ENCODE measurements around the gene PDE4A.
"Not testable (repeated sequence)": the region's sequence is repeated elsewhere in the genome, so short reads cannot be mapped to it uniquely, and the experiment has no call there.

Gene PDE4A

DNA sequence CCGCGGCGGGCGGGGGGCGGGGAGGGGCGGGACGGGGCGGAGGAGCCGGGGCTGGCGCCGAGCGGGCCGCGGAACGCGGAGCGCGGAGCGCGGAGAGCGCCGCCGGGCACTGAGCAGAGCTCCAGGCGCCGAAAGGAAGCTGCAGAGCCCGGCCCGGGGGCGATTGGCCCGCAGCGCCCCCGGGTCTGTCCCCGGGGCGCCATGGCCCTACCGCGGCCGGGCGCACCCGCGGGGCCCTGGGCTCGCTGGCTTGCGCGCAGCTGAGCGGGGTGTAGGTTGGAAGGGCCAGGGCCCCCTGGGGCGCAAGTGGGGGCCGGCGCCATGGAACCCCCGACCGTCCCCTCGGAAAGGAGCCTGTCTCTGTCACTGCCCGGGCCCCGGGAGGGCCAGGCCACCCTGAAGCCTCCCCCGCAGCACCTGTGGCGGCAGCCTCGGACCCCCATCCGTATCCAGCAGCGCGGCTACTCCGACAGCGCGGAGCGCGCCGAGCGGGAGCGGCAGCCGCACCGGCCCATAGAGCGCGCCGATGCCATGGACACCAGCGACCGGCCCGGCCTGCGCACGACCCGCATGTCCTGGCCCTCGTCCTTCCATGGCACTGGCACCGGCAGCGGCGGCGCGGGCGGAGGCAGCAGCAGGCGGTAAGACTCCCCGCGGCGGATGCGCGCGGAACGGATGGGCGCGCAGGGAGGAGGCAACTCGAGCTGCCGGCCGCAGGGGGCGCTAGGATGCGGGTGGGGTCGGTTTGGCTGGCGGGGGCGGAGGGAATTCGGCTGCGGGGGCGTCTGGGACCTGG, at the start of gene PDE4A:
Gene PDE4A, plus strand, starts transcription at position 95 of the 796 bp plus-strand sequence. Its CDS starts 227 bp downstream, at position 322.
- peak; percentile 80 for TF ChIP-seq CTCF (IDR thresholded peaks at IDR 0.05; ENCODE audit: borderline replicate concordance, insufficient read depth, low read depth, low read length)
- H3K4me3 ChIP-seq (ENCODE audit: low read depth, low read length) = peak within 1 kb of the TSS; percentile 83

GRCh38 chr19:10372690-10373089, 47.6 kb upstream of the PDE4A start:
- no peak for TF ChIP-seq CTCF (IDR thresholded peaks at IDR 0.05; ENCODE audit: borderline replicate concordance, insufficient read depth, low read depth, low read length)
- no peak overlapping the region for H3K4me3 ChIP-seq (ENCODE audit: low read depth, low read length)

DNA sequence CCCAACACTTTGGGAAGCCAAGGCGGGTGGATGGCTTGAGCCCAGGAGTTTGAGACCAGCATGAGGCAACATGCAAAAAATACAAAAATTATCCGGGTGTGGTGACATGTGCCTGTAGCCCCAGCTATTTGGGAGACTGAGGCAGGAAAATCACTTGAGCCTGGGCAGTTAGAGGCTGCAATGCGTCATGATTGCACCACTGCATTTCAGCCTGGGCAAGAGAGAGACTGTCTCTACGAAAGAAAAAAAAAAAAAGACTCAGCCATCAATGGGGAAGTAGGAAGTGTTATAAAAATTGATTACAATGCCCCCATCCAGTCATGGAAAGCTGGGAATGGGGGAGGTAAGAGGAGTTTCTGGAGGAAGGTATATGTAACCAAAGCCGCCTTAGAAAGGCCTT, 45.4 kb upstream of the PDE4A start:
- no peak for TF ChIP-seq CTCF (IDR thresholded peaks at IDR 0.05; ENCODE audit: borderline replicate concordance, insufficient read depth, low read depth, low read length)
- no peak overlapping the region for H3K4me3 ChIP-seq (ENCODE audit: low read depth, low read length)

GRCh38 chr19:10377140-10377640, 43.1 kb upstream of the PDE4A start:
- H3K4me3 ChIP-seq (ENCODE audit: low read depth, low read length) = not testable (repeated sequence)

DNA sequence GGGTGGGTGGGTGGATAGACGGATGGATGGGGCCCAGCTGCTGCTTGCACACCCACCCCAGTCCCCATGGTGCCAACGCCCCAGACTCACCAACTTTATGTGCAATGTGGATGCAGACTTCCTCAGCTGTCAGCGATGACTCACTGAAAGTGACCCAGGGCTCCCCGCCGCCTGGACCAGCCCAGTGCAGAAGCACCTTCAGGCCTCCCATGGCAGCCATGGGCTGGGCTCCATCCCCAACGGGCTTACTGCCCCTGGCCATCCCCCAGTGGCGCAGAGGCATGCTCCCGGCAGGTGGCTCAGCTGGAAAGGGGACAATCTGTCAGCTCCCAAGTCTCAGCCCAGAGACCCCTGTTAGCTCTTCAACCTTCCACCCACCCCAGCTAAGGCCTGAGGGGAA, 42.2 kb upstream of the PDE4A start:
- no peak overlapping the region for H3K4me3 ChIP-seq (ENCODE audit: low read depth, low read length)
- TF ChIP-seq CTCF (IDR thresholded peaks at IDR 0.05; ENCODE audit: borderline replicate concordance, insufficient read depth, low read depth, low read length) = no peak

DNA sequence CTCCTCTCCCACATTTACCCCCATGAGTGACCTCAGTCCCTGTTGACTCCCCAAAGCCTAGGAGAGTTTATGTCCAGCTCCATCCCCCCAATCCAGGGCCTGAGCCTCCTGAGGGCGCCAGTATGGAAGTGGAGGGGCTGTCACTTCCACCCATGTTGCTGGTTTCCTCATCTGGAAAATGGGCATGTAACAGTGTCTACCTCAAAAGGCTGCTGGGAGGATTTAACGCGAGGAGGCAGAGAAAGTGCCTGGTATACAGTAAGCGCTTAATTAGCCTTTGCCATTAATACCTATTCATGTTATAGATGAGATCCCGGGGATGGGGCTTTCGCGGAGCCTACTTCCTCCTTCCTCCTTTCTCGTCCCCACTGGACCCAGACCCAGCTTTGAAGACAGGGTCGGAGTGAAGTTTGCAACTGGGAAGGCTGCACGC, 40.4 kb upstream of the PDE4A start:
- TF ChIP-seq CTCF (IDR thresholded peaks at IDR 0.05; ENCODE audit: borderline replicate concordance, insufficient read depth, low read depth, low read length) = no peak
- peak overlapping the region; percentile 90 for H3K4me3 ChIP-seq (ENCODE audit: low read depth, low read length)

GRCh38 chr19:10380313-10381102, 39.8 kb upstream of the PDE4A start, which contains the start of gene TYK2:
Gene TYK2, minus strand, starts transcription at chr19:10380572. Its CDS starts 2,166 bp downstream, at chr19:10378406.
- H3K4me3 ChIP-seq (ENCODE audit: low read depth, low read length) = peak within 1 kb of the TSS; percentile 90
- no peak for TF ChIP-seq CTCF (IDR thresholded peaks at IDR 0.05; ENCODE audit: borderline replicate concordance, insufficient read depth, low read depth, low read length)

DNA sequence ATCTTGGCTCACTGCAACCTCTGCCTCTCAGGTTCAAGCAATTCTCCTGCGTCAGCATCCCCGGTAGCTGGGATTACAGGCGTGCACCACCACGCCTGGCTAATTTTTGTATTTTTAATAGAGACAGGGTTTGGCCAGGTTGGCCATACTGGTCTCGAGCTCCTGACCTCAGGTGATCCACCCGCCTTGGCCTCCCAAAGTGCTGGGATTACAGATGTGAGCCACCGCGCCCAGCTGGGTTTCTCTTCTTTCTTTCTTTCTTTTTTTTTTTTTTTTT, 37.2 kb upstream of the PDE4A start:
- not testable (repeated sequence) for H3K4me3 ChIP-seq (ENCODE audit: low read depth, low read length)
